ENCODE results near the gene NTRK1.
"Not testable (repeated sequence)": the region's sequence is repeated elsewhere in the genome, so short reads cannot be mapped to it uniquely, and the experiment has no call there.

NTRK1 gene

DNA sequence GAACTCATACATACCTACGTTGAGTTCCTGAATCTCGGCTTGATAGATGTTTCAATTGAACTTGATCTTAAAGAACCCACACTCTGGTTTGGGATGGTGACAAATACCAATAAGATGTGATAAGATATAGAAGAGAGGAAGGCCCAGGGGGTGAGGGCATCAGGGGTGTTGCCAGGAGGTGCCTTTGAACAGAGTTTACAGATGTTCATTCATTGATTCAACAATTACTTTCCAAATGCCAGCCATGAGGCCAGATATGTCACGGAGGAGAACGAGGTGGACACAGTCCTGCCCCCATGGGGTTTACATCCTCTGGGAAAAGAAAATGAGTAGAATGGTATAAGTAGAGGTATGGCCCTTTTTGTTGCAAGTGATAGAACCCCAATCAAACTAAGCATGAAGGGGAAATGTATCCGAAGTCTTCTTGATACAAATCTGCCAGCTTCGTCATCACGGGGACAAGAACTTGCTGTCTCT, 60.4 kb downstream of the NTRK1 start:
- DNase-seq = no peak

DNA sequence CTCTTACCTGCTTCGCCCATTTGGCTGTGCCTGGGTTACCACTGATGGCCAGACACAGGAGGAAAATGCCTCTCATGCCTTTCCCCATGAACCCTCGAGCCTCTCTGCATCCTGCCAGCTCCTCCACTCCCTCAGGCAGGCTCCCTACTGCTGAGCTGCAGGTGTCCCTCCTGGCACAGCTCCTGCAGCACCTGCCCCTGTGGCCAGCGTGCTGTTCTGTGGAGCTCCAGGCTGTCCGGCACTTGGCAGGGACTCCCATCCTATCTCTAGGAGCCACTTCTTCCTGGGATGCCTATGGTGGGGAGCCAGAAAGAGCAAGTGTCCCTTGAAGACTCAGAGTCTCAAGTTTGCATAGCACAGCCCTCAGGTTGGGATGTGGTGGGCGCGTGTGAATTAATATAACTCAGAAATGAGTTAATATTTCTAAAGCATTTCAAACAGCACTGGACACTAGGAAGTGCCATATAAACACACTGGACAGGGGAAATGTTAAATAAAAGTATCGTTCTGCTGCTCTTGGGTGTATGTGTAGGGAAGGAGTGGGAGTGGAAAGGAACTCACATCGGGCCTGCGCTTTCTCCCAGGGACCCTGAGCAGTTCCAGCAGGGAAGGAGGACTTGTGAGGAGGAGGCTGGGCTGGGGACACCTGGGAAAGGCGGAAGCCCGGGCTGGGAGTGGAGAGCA, 62.5 kb downstream of the NTRK1 start:
- peak; percentile 39 for DNase-seq

GRCh38 chr1:156923670-156924477, 63.2 kb downstream of the NTRK1 start:
- DNase-seq = no peak

DNA sequence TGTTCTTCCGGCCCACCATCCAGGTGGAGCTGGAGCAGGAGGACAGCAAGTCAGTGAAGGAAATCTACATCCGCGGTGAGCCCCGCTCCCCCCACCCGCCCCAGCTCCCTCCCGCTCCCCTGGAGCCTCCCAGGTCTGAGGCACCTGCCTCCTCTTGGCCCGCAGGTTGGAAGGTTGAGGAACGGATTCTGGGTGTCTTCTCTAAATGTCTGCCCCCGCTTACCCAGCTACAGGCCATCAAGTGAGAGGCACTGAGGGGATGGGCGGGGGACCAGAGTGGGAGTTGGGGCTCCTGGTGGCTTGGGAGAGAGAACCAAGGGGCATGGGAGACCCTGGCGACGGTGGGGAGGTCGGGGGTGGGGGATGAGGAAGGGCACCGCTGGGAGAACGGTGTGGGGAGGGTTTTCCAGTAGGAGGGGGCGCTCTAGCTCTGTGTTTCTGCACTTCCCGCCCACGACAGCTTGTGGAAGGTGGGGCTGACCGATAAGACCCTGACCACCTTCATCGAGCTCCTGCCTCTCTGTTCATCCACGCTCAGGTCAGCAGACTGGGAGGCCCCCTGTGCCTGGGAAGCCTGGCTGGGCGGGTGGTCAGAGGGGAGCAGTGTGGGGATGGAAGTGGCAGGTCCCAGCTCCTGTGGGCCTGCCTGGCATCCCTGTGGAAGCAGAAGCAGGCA, 64.0 kb downstream of the NTRK1 start:
- no peak for DNase-seq

DNA sequence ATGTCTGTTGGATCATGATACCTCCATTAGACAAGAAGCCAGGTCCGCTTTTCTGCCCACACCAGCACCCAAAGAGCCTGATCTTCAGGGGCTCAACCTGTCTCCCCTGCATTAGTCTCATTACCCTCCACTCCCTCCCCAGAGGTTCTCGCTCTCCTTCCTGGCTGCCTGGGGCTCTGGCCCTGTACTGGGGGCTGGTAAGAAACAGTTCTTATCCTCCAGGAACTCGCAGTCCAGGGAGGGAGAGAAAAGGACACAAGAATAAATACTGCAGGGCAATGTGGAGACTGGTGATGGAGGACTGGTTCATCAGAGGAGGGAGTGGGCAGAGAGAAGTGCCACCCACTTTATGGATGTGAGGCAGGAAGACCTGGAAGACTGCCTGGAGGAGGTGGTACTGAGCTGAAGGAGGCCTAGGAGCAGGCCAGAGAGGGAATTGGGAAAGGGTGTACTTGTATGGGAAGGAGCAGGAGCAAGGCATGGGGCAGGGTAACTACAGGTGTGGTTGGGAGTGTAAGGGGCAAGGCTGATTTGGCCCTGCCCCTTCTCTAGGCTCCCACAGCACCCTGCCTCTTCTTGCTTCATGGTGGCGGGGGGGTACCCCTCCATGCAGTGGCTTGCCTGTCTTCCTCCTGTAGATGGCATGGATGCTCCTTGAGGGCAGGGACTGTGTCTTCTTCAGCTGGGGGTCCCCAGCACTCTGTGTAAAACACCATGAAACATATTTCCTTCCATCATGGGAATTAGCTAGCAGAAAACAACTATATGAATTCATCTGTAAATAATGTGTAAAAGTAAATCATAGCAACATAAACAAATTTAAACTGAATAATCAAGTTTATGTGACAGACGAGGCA, 64.7 kb downstream of the NTRK1 start:
- DNase-seq = no peak

- DNase-seq = peak; percentile 100
Measured at GRCh38 chr1:156926175-156926574, 65.5 kb downstream of the NTRK1 start.

GRCh38 chr1:156926695-156927094, 66.0 kb downstream of the NTRK1 start:
- not testable (repeated sequence) for DNase-seq

DNA sequence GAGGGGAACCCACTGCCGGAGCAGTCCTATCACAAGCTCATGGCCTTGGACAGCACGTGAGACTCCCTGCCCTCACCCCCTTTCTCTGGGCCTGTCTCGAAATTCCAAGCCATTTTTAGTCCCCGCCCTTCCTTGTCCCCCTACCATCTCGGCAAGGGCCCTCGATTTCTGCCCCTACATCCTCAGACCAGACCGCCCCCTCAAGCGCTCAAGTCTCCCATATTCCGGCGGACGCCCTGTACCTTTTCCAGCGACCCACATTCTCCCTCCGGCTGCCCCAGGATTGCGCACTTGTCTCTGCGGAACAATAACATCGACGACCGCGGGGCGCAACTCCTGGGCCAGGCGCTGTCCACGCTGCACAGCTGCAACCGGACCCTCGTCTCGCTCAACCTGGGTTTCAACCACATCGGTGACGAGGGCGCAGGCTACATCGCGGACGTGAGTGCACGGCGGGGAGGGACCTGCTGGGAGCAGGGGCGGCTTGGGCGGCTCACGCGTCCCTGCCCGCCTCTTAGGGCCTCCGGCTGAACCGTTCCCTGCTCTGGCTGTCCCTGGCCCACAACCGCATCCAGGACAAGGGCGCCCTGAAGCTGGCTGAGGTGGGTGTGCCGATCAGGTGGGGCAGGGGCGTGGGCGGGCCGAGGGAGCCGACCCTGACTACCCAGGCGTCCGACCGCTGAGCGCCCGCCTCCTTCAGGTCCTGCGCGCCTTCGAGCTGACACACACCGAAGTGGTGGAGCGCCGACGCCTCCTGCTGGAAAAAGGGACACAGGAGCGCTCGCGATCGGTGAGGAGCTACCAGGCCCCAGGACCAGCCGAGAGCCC, 66.8 kb downstream of the NTRK1 start:
- DNase-seq = peak; percentile 90

GRCh38 chr1:156928043-156928602, 67.5 kb downstream of the NTRK1 start:
- no peak for DNase-seq

GRCh38 chr1:156929596-156930238, 69.1 kb downstream of the NTRK1 start:
- no peak for DNase-seq

- no peak for DNase-seq
Measured at GRCh38 chr1:156930483-156930882, 69.8 kb downstream of the NTRK1 start.

Data from RPMI8226 (cell line).